ENCODE data around the gene TRAPPC3.

Gene TRAPPC3

GRCh38 chr1:36151134-36151844 is 2.0 kb upstream of the TRAPPC3 start:
- no peak for DNase-seq

- peak; percentile 84 for DNase-seq
These were observed 1.2 kb upstream of the TRAPPC3 start for GRCh38 chr1:36150296-36151133.

GRCh38 chr1:36149973-36150295 is 648 bp upstream of the TRAPPC3 start:
- DNase-seq, result no peak

GRCh38 chr1:36148821-36149236 is 457 bp downstream of the TRAPPC3 start:
- no peak for DNase-seq

GRCh38 chr1:36144413-36144812 is 4.9 kb downstream of the TRAPPC3 start:
- DNase-seq, result no peak

- no peak for DNase-seq
These were observed 5.9 kb downstream of the TRAPPC3 start for GRCh38 chr1:36143424-36143823.

- DNase-seq, result no peak
These were observed 7.2 kb downstream of the TRAPPC3 start for GRCh38 chr1:36142121-36142520.

GRCh38 chr1:36139521-36139920 is 9.8 kb downstream of the TRAPPC3 start:
- DNase-seq, result no peak

GRCh38 chr1:36137776-36138175 is 11.5 kb downstream of the TRAPPC3 start:
- peak; percentile 58 for DNase-seq

GRCh38 chr1:36137226-36137625 is 12.1 kb downstream of the TRAPPC3 start:
- DNase-seq, result no peak

GRCh38 chr1:36136535-36136934 is 12.8 kb downstream of the TRAPPC3 start:
- DNase-seq, result no peak

- DNase-seq, result no peak
These were observed 13.5 kb downstream of the TRAPPC3 start for GRCh38 chr1:36135796-36136195.

GRCh38 chr1:36135330-36135667 is 14.0 kb downstream of the TRAPPC3 start:
- DNase-seq, result no peak

- peak; percentile 17 for DNase-seq
These were observed 14.6 kb downstream of the TRAPPC3 start for GRCh38 chr1:36134505-36135329.

GRCh38 chr1:36134031-36134430 is 15.3 kb downstream of the TRAPPC3 start:
- DNase-seq, result no peak

GRCh38 chr1:36133484-36133883 is 15.8 kb downstream of the TRAPPC3 start:
- no peak for DNase-seq

GRCh38 chr1:36132029-36132428 is 17.3 kb downstream of the TRAPPC3 start:
- no peak for DNase-seq

- no peak for DNase-seq
These were observed 20.4 kb downstream of the TRAPPC3 start for GRCh38 chr1:36128905-36129206.

GRCh38 chr1:36128126-36128904 is 21.0 kb downstream of the TRAPPC3 start:
- DNase-seq, result no peak

GRCh38 chr1:36126797-36127500 is 22.3 kb downstream of the TRAPPC3 start:
- DNase-seq, result no peak

- no peak for DNase-seq
These were observed 23.1 kb downstream of the TRAPPC3 start for GRCh38 chr1:36126005-36126716.

All from NCI-H345 (cell line).